ENCODE measurements around the gene FGF6.

FGF6 gene

DNA sequence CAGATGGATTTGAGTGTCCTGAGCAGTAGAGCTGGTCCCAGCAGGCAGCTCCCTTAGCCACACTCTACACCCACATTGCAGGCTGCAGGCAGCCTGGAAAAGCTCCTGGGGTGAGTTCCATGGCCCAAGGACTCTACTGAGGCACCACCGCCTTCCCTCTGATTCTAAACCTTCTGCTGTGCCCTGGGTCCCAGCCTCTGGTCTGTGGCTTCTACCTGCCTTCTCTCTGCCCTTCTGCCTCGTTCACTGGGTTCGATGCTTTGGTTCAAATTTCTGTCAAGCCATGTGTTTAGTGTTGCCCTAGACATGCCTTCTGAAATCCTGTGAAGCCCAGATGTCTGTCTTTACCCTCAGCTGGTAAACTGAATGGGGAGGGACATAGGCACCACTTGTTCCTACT, 1.5 kb upstream of the FGF6 start:
- DNase-seq = no peak

- DNase-seq = no peak
Measured at GRCh38 chr12:4446335-4446734, 720 bp upstream of the FGF6 start.

DNA sequence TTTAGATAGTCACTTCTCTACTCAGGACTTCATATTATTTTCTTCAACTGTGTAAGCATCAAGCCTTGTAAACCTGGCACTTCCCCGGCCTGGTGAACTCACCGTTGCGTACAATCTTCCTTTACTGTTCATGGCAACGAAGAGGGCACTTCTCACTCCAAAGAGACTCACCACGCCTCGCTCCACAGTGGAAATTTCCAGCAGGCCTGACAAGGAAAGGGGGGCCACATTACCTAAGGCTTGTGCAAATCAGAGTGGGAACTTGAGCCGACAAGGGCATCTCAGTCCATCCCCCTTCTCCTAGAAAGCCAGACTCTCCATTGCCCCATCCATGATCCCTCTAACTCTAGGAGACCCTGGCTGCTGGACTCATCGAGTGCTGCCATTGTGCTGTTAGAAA, 1.6 kb downstream of the FGF6 start:
- DNase-seq = no peak

- no peak for DNase-seq
Measured at GRCh38 chr12:4443616-4444015, 2.0 kb downstream of the FGF6 start.

GRCh38 chr12:4441355-4442335, 4.0 kb downstream of the FGF6 start:
- no peak for DNase-seq

GRCh38 chr12:4440187-4440941, 5.3 kb downstream of the FGF6 start:
- no peak for DNase-seq

DNA sequence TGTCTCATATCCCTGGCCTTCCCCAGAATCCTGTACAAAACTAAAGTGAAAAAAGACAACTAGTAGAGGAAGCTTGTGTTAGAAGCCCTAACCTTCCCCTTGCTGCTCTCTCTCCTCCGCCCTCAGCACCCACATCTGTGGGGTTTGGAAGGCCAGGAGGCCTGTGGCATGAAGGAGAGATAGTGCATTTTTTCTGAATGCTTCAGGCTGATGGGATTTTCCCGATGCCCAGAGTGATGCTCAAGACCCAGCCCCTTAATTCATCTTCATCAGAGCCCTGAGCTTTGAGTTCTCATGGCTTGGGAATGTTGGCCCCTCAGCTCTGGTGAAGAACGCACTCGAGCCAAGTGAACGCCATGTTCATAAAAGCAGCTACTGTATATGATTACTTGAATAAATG, 5.9 kb downstream of the FGF6 start:
- no peak for DNase-seq

DNA sequence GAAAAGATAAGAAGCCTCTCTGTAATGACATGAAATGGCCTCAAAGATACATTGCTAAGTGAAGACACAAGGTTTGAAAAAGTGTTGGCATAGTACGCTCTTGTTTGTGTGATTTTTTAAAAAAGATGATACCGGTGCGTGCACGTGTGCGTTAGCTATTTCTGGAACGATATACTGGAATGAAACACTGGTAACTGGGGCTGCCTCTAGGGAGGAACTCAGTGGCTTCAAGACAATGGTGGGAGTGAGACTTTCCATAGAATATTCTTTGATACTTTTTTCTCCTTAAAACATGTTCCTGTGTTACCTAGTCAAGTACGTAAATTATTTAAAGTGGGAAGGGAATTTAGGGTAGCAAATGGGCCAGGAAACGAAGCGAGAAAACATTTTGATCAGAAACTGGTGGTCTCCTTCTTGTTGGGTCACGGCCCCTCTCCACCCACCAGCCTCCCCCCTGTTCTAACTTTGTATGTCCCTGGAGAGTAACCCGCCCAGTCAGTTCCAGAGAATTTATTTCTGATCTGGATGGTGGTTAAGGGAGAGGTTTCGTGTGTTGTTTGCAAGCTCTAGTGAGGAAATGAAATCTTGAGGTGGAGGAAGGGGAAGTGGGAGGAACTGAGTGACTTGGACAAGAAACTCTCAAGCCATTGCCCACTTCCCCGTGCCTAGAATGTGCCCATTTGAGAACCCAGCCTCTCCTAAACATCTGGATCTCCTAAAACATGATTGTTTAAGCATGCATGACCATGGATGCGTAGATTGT, 6.6 kb downstream of the FGF6 start:
- DNase-seq = peak in 1 of 5 experiments; percentile 40

- DNase-seq = no peak
Measured at GRCh38 chr12:4435537-4435936, 10.1 kb downstream of the FGF6 start.

- DNase-seq = no peak
Measured at GRCh38 chr12:4434706-4435425, 10.7 kb downstream of the FGF6 start.

DNA sequence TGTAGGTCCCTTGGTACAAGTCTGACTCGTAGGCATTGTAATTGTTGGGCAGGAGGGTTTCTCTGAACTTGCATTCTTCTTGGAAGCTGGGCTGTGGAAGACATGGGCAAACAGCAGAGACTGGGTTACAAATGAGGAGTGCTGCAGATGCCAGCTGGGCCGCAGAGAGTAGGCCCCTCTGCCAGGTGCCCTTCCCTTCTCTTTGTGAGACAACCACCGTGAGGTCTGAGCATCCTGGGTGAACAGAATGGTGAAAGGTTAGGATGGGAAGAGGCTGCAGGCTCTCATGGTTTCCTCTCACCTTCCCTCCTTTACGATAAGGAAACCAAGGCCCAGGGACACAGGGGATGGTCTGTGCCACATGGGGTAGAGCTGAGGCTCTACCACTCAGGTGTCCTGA, 11.3 kb downstream of the FGF6 start:
- no peak for DNase-seq

- DNase-seq = no peak
Measured at GRCh38 chr12:4433745-4434058, 11.9 kb downstream of the FGF6 start.

- no peak for DNase-seq
Measured at GRCh38 chr12:4432878-4433744, 12.5 kb downstream of the FGF6 start.

DNA sequence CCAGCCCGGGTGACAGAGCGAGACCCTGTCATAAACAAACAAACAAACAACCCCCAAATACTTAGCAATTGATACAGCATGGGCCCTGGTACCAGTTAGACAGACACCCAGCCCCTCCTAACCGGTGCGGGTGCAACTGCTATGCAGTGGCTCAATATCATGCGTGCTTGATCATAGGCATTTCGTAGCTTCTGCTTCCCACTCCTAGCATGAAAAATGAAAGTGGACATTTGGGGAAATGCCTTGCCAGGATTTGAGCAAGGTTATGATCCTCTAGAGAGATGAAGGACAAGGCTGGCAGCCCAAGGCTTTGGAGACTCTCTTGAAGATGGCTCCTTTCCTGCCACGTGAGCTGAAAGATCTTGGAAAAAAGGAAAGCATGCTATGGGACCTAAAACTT, 13.7 kb downstream of the FGF6 start:
- no peak for DNase-seq

DNA sequence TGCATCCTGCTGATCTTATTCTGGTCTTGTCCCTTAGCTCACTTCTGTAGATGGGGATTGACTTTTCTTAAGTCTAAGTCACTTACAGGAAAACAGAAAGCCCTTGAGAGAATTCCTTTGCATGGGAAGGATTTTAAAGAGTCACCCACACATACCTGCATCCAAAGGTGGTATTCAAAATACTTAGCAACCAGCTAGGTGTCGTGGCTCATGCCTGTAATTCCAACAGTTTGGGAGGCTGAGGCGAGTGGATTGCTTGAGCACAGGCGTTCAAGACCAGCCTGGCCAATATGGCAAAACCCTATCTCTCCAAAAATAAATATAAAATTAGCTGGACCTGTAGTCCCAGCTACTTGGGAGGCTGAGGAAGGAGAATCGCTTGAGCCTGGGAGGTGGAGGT, 14.2 kb downstream of the FGF6 start:
- DNase-seq = no peak

DNA sequence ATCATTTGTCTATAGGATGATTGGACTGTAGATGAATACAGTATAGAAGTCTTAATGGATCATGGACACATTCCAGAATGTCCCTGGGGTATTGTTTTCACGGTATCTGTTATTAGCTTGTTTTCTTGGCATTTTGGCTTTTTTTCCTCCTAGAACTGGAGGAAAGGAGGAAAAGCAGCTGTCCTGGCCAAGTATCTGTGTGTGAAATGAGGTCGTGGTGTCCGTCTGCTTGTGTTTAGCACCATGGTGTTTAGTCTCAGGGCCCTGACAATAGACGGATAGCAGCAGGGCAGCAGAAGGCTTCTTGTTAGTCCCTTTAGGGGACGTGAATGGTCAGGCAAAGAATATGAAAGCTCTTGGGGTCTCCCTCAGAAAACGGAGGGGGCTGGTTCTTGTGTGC, 21.2 kb downstream of the FGF6 start:
- no peak for DNase-seq

- DNase-seq = no peak
Measured at GRCh38 chr12:4423528-4424195, 22.0 kb downstream of the FGF6 start.

DNA sequence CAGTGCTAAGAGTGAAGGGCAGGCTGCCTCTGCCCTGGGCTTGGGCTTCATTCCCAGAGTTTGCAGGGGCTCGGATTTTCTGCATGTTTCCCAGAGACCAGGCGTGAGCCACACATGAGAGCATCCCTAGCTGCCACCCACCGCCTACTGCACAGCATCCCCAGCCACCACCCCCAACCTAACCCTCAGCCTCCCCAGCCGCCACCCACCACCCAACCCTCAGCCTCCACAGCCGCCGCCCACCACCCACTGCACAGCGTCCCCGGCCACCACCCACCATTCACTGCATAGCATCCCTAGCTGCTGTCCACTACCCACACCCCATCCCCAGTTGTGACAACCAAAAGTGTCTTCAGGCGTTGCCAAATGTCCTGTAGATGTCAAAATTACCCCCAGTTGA, 22.6 kb downstream of the FGF6 start:
- no peak for DNase-seq

- peak in 2 of 5 experiments; percentile 2 to 42 for DNase-seq
Measured at GRCh38 chr12:4421590-4422031, 24.0 kb downstream of the FGF6 start.

DNA sequence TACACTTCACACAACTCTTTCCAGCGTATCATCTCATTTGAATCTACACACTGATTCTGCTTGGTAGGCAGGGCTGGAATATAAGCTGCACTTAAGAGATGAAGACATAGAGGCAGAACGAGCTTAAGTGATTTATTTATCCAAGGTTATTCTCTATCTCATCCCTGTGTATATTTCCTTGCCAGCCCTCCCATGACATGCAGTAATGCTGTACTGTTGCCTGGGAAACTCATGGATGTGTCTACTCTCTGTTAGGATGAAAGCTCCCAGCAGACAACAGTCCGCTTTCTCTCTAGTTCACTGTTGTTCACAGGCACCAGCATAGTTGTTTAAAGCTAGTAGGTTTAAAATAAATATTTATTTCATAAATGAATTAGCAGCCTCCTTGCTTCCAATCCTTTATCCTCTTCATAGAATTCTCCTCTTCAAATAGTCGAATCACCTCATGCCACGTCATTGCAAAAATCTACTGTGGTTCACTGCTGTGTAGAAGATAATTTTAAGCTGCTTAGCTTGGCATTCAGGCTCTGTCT, 25.4 kb downstream of the FGF6 start:
- DNase-seq = no peak

DNA sequence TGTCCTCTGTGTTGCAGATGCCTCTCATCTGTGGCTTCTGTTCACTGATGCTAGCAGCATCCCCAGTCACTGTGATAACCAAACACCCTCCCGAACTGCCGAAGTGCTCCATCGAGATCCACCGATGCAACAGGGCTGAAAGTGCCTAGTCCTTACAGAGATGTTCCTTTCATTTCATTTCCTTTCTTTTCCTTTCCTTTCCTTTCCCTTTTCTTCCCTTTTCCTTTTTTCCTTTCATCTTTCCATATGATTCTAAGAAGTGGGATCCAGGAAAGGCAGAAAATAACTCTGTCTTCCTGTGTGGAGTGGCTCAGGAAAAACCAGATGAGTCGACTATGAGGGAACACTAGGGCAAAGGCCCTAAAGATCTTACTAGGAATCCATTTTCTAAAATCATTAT, 26.7 kb downstream of the FGF6 start:
- no peak for DNase-seq
